ENCODE measurements around the gene GPR137B.

Gene GPR137B

DNA sequence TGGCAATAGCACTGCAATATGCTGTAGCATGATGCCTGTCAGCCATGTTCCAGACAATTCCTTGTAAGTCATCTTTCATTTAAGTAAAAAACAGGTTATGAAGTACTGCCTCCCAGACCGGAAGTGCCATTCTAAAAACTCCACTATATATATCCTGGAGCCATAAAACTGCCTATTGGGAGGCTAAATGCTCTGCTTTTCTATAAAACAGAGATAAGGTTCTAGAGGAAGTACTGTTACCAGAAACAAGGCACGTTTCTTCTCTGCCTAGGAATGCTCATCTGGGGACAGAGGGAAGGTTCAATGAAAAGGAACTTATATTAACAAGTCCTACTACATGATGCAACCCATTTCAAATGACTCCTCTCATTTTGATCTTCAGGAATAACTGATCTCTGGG is 66.8 kb downstream of the GPR137B start:
- TF ChIP-seq, protein P1, sequence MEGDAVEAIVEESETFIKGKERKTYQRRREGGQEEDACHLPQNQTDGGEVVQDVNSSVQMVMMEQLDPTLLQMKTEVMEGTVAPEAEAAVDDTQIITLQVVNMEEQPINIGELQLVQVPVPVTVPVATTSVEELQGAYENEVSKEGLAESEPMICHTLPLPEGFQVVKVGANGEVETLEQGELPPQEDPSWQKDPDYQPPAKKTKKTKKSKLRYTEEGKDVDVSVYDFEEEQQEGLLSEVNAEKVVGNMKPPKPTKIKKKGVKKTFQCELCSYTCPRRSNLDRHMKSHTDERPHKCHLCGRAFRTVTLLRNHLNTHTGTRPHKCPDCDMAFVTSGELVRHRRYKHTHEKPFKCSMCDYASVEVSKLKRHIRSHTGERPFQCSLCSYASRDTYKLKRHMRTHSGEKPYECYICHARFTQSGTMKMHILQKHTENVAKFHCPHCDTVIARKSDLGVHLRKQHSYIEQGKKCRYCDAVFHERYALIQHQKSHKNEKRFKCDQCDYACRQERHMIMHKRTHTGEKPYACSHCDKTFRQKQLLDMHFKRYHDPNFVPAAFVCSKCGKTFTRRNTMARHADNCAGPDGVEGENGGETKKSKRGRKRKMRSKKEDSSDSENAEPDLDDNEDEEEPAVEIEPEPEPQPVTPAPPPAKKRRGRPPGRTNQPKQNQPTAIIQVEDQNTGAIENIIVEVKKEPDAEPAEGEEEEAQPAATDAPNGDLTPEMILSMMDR (IDR thresholded peaks at IDR 0.05; ENCODE audit: extremely low read depth, missing control alignments) = no peak
- DNase-seq (ENCODE audit: low spot score) = no peak

GRCh38 chr1:236209713-236210112 is 67.4 kb downstream of the GPR137B start:
- TF ChIP-seq, protein P1 (IDR thresholded peaks at IDR 0.05; ENCODE audit: extremely low read depth, missing control alignments) = no peak
- no peak for DNase-seq (ENCODE audit: low spot score)

GRCh38 chr1:236211815-236212214 is 69.5 kb downstream of the GPR137B start:
- DNase-seq (ENCODE audit: low spot score) = no peak
- TF ChIP-seq, protein P1 (IDR thresholded peaks at IDR 0.05; ENCODE audit: extremely low read depth, missing control alignments) = no peak

- no peak for DNase-seq (ENCODE audit: low spot score)
- TF ChIP-seq, protein P1 (IDR thresholded peaks at IDR 0.05; ENCODE audit: extremely low read depth, missing control alignments) = no peak
These were observed 71.2 kb downstream of the GPR137B start for GRCh38 chr1:236213534-236213933.

DNA sequence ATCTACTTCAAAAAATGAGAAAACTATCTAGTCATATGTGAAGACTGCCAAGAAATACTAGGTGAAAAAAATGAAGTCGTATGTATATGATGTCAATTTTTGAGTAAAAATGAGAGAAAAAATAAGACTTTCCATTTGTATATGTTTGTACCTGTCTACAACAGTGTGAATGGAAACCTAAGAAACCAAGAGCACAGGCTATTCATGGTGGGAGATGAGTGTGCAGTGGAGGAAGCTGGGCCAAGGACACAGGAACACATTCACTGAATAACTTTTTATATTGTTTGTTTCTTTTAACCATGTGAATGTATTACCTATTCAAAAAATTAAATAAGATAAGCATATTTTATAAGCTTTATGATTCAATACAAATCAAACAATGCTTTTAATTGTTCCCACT is 72.4 kb downstream of the GPR137B start:
- DNase-seq (ENCODE audit: low spot score) = no peak
- TF ChIP-seq, protein P1 (IDR thresholded peaks at IDR 0.05; ENCODE audit: extremely low read depth, missing control alignments) = no peak

- no peak for DNase-seq (ENCODE audit: low spot score)
- TF ChIP-seq, protein P1 (IDR thresholded peaks at IDR 0.05; ENCODE audit: extremely low read depth, missing control alignments) = no peak
These were observed 78.1 kb downstream of the GPR137B start for GRCh38 chr1:236220473-236220872.

GRCh38 chr1:236222632-236223031 is 80.3 kb downstream of the GPR137B start:
- TF ChIP-seq, protein P1 (IDR thresholded peaks at IDR 0.05; ENCODE audit: extremely low read depth, missing control alignments) = no peak
- no peak for DNase-seq (ENCODE audit: low spot score)
